ENCODE results near the gene TLR10.

GRCh38 chr4:38751341-38752010 is 31.3 kb downstream of the TLR10 start:
- TF ChIP-seq CTCF (IDR thresholded peaks at IDR 0.05; ENCODE audit: extremely low read depth in 1 of 2, insufficient read depth in 1 of 2, low read depth in 1 of 2, low read length in 2 of 2): no peak
- TF ChIP-seq MYC (IDR thresholded peaks at IDR 0.05; ENCODE audit: low read depth, low read length): no peak
- TF ChIP-seq POLR2A (IDR thresholded peaks at IDR 0.05; ENCODE audit: low read depth, low read length): no peak
- no peak for TF ChIP-seq MAX (IDR thresholded peaks at IDR 0.05; ENCODE audit: insufficient read depth, insufficient read length)
- no peak for TF ChIP-seq POLR2AphosphoS5 (IDR thresholded peaks at IDR 0.05; ENCODE audit: insufficient read depth, low read depth, low read length)
- no peak for TF ChIP-seq EZH2 (IDR thresholded peaks at IDR 0.05; ENCODE audit: borderline replicate concordance, low read depth, low read length, severe bottlenecking)

Data from endothelial cell of umbilical vein (primary cell).